Epithelial cell of proximal tubule (primary cell): Measurements from ENCODE around the gene MRPL22. TPM values are rescaled to one million over a fixed set of nuclear protein-coding genes. Genes with fewer than 3 reads are reported as not detected.

ENCODE experiments used
- DNase-seq: peaks from one replicate; pipeline ENCODE4 v3.0.0-alpha.2; 2011; ENCODE audit warnings: low read depth
- H3K4me3 ChIP-seq: 2 replicates; pipeline ENCODE4 v1.5.1; 2011; ENCODE audit warnings: low read depth, mild to moderate bottlenecking, low read length
- total RNA-seq: library from RNA; depleted of rRNA; stranded (reverse); fragments of >200 nt; gene quantifications from 2 replicates; pipeline ENCODE4 v1.2.3, GENCODE V29; 2015
- TF ChIP-seq, protein P1 (sequence below): conservative IDR thresholded peaks from 2 replicates; pipeline ENCODE4 v1.5.1; 2012; ENCODE audit warnings: low read depth, mild to moderate bottlenecking, low read length

MRPL22 gene
- total RNA-seq, 1 donor from 2014 or later: 20.3 TPM

DNA sequence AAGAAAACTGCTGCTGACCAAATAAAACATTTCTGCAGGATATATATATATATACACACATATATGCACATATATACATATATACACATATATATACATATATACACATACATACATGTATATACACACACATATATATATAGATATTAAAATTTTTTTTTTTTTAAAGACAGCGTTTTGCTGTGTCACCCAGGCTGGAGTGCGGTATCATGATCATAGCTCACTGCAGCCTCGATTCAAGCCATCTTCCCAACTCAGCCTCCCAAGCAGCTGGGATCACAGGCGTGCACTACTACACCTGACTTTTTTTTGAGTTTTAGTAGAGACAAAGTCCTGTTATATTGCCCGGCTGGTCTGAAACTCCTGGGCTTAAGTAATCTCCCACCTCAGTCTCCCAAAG, 2.7 kb downstream of the MRPL22 start:
- TF ChIP-seq, protein P1, sequence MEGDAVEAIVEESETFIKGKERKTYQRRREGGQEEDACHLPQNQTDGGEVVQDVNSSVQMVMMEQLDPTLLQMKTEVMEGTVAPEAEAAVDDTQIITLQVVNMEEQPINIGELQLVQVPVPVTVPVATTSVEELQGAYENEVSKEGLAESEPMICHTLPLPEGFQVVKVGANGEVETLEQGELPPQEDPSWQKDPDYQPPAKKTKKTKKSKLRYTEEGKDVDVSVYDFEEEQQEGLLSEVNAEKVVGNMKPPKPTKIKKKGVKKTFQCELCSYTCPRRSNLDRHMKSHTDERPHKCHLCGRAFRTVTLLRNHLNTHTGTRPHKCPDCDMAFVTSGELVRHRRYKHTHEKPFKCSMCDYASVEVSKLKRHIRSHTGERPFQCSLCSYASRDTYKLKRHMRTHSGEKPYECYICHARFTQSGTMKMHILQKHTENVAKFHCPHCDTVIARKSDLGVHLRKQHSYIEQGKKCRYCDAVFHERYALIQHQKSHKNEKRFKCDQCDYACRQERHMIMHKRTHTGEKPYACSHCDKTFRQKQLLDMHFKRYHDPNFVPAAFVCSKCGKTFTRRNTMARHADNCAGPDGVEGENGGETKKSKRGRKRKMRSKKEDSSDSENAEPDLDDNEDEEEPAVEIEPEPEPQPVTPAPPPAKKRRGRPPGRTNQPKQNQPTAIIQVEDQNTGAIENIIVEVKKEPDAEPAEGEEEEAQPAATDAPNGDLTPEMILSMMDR: no peak
- no peak overlapping the region for H3K4me3 ChIP-seq
- DNase-seq: no peak

DNA sequence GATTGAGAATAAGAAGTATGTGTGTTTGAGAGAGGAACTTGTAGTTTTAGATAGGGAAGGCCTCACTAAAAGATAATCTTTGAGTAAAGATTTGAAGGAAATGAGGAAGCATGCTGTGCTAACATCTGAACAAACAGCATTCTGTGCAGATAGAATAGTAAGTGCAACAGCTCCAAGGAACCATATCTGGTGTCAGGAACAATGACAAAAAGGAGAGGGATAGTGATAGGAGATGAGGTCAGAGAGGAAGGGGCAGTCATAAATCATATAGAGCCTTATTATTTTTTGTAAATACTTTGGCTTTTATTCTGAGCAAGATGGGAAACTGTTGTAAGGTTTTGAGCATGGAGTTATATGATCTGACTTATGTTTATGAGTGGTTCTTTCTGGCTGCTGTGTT, 3.8 kb downstream of the MRPL22 start:
- DNase-seq: no peak
- TF ChIP-seq, protein P1: no peak
- H3K4me3 ChIP-seq: no peak overlapping the region

DNA sequence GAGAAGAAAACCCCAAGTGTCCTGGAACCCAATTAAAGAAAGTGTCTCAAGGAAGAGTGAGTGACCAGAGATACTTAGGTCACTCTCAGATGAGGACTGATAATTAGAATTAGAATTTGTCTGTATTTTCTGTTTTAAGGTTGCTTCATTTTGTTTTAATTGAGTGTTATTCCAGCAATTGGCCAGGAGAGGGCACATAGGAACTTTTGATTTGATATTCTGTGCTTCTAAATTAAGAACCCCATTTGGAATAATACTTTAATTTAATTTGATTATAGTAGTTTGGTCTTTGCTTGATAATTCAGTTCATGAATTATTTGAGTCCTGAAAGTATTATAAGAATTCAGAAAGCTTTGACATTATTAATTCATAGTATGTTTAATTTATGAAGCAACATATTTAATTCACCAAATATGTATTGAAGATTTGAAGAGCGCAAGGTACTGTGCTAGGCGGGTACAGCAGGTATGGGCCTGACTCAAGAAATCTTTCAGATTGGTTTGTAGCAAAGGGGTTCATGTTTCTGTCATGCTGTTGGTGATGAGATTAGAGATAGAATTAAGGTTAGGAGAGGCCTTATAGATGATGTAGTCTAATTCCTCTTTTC, 4.9 kb downstream of the MRPL22 start:
- no peak overlapping the region for H3K4me3 ChIP-seq
- TF ChIP-seq, protein P1: peak; percentile 63
- no peak for DNase-seq

DNA sequence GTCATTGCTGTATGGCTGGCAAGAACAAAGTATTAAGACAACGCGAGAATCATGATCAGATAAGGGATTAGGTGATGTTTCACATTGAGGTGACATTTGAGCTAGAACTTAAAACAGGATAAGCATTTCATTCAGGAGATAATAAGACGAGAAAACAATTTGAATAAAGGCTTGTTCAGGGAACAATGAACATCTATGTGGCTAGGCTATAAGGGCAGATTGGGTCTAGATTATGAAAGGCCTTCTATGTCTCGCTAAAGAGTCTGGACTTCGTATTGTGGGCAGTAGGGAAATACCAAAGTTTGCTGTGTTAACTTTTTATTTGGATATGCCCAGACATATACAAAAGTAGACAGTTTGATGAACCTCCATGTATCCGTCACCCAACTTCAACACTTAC, 6.9 kb downstream of the MRPL22 start:
- no peak overlapping the region for H3K4me3 ChIP-seq
- TF ChIP-seq, protein P1: no peak
- no peak for DNase-seq

DNA sequence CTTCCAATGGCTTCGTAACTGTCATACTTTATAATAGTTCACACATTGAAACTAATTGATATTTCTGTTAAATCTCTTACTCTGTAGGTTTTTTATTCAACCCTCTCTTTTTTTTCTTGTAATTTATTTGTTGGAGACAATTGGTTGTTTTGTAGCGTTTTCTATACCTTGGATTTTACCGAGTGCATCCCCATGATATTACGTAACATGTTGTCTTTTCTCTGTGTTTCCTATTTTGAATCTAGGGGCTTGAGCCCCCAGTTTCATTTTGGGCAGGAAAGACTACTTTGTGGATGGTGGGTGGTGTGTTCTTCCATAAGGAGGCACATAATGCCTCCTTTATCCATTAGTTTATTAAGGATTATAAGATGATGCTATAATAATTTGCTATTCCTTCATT, 7.4 kb downstream of the MRPL22 start:
- no peak overlapping the region for H3K4me3 ChIP-seq
- TF ChIP-seq, protein P1: no peak
- DNase-seq: no peak

DNA sequence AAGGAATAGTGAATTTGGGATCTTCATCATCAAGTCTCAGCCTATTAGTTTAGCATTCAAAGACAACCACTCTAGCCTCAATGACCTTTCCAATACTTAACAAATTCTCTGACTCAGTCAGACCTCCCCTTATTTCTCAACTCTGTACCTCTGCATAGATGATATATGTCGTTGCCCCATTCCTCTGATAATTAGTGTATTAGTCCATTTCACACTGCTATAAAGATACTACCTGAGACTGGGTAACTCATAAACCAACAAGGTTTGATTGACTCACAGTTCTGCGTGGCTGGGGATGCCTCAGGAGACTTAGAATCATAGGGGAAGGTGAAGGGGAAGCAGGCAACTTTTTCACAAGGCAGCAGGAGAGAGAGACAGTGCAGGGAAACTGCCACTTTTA, 8.9 kb downstream of the MRPL22 start:
- DNase-seq: no peak
- TF ChIP-seq, protein P1: no peak
- H3K4me3 ChIP-seq: no peak overlapping the region

DNA sequence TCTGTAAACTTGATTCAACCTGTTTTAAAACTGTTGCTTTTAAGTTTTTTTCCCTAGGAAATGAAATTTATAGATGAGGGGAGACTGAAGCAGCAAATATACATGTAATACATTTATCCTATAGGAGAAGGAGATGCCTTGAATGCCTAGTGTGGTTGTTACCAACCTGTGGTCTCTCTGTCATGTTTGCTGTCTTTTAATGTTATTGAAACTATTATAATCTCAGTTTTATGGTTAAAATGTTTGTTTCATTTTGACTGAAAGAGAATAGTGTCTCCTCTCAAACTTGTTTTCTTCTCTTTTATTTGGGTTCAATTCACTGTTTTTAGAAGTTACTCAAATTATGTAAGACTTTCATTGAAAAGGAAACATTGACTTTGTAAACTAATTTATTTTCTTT, 15.8 kb downstream of the MRPL22 start:
- no peak for DNase-seq
- TF ChIP-seq, protein P1: no peak
- H3K4me3 ChIP-seq: no peak overlapping the region
